ENCODE measurements around the gene PABPN1.

DNA sequence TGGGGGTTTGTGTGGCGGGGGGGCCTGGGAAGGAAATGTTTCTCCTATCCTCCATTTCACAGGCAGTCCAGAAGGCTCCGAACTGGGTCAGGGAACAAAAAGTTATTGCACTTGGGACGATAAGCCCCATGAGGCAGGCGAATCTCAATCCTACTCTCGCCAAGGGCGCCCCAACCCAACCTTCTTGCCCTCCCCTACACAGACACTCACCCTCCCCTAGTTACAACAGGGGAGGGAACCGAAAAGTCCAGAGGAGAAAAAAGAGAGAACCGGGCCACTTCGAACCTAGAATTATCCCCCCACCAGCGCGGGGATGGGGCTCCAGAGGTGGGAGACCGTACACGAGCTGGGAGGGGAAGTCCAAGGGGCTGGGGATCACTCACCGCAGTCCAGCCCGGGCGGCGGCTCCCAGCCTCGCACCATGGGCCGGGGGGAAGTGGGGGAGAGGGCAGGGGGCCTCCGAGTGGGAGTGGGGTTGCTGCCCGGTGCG is 35.7 kb upstream of the PABPN1 start:
- no peak for TF ChIP-seq POLR2A (IDR thresholded peaks at IDR 0.05)
- TF ChIP-seq, protein P1, sequence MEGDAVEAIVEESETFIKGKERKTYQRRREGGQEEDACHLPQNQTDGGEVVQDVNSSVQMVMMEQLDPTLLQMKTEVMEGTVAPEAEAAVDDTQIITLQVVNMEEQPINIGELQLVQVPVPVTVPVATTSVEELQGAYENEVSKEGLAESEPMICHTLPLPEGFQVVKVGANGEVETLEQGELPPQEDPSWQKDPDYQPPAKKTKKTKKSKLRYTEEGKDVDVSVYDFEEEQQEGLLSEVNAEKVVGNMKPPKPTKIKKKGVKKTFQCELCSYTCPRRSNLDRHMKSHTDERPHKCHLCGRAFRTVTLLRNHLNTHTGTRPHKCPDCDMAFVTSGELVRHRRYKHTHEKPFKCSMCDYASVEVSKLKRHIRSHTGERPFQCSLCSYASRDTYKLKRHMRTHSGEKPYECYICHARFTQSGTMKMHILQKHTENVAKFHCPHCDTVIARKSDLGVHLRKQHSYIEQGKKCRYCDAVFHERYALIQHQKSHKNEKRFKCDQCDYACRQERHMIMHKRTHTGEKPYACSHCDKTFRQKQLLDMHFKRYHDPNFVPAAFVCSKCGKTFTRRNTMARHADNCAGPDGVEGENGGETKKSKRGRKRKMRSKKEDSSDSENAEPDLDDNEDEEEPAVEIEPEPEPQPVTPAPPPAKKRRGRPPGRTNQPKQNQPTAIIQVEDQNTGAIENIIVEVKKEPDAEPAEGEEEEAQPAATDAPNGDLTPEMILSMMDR (IDR thresholded peaks at IDR 0.05): no peak

Data from heart left ventricle (tissue), 13 donors.